Fibroblast of skin of left quadriceps (primary cell): ENCODE measurements around the gene TRMT10C.
A peak's percentile ranks its signal among the peaks of the same experiment; 100 is the strongest.
"Not testable (repeated sequence)": the region's sequence is repeated elsewhere in the genome, so short reads cannot be mapped to it uniquely, and the experiment has no call there.

Source experiments
- DNase-seq, 2 experiments: peaks; one replicate each; pipeline ENCODE4 v3.0.0-alpha.2; 2013; ENCODE audit warnings: low read depth in 2 of 2

Gene TRMT10C

DNA sequence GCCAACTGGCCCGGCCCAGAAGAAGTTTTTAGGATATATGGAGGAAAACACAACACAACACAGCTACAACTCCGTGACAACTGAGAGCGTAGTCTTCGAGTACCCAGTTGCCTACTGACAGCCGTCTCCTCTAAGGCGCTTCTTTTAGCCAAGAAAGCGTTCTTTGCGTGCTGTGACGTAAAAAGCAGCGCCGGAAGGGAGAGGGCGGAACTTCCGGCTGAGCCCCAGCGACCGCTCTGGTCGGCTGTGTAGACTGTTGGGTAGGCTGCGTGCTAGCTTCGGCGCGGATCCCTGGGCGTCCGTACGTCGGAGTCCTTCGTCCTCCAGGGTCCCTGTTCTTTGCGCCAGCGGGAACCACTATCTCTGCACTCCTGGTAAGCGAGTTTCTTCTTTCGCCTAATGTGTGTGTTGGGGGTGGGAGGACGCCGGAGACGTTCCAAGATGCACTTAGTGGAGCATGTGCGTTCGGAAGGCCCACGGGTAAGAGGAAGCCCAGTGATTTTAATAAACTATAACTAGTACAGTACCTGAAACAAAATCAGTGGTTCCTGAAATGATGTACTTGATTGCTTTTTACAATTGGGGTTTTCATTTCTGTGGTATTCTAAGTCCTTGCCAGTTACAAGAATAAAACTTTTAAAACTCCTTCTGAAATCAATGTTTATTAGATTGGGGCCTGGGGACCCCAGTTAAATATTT lies at the start of gene TRMT10C:
TSS of gene TRMT10C (plus strand) at position 239 of the 699 bp plus-strand sequence. CDS start 2,914 bp downstream, outside the sequence.
- peak; percentile 79 to 85 for DNase-seq

DNA sequence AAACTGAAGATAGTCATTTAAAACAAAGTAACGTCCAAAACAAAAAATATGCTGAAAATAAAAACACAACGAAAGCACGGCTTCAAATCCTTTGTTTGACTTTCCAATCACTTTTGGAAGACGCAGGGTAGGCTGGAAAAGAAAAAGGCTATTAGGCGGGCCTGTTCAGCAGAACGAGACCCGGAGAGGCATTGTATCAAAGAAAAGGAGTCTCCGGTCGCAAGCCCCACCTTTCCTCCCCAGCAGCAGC lies 49.3 kb upstream of the TRMT10C start:
- DNase-seq = no peak

DNA sequence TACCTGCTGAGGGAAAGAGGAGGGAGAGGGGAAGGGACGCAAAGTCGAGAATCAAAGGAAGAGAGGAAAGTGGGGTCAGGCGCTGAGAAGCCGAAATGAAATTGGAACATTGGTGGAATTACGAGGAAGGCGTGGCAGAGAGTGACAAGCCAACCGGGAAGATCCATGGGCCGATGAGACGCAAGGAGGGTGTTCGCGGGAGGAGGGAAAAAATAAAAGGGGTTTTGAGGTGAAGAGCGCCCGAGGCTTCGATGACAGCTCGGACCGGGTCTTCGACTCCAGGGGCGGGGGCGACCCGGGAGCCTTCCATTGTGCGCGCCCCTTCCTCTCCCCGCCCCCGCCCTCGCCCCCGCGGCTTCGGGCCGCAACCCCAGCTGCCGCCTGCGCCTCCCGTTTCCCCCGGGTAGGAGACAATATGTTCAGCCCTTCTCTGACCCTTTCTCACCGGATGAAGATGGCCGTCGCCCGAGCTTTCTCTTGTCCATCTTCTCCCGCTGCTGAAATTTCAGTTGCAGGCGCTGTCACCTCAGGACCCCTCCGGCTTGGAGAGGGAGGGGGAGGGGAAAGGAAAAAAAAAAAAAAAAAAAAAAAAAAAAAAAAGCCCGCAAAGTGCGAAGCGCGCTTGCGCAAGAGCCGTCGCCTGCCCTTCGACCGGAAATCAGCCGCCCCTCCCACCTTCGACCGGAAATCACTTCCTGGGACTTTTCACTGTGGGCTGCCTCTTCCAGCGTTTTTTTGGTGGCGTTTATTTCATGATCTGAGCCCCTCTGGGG lies 48.8 kb upstream of the TRMT10C start, which contains the start of gene SENP7:
TSS of gene SENP7 (minus strand) at position 567 of the 773 bp plus-strand sequence. CDS start at position 485, 82 bp downstream.
- DNase-seq = peak; percentile 56 to 69

DNA sequence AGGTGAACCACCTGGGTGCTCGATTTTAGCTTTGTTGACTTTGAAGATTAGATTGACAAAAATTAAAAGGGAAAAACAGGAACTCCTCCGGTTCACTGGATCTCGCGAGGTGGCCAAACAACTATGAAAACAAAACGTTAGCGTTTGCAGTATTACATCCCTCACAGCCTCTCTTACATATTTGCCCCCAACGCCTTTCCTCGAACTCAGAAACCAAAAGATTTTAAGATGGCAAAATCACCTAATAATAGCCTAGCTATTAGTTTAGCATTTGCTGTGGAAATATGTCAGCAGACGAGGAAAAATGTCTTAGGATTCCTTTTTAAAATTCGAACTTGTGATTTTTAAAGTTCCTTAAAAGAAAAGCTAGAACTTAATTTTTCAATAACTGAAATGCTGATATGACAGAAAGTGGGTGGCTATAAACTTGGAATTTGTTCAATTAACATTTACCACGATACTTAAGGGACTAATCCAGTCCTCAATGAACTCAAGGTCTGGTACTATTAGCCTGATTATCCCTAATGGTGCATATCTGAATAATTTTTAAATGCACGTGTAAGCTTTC lies 48.2 kb upstream of the TRMT10C start:
- DNase-seq = no peak

DNA sequence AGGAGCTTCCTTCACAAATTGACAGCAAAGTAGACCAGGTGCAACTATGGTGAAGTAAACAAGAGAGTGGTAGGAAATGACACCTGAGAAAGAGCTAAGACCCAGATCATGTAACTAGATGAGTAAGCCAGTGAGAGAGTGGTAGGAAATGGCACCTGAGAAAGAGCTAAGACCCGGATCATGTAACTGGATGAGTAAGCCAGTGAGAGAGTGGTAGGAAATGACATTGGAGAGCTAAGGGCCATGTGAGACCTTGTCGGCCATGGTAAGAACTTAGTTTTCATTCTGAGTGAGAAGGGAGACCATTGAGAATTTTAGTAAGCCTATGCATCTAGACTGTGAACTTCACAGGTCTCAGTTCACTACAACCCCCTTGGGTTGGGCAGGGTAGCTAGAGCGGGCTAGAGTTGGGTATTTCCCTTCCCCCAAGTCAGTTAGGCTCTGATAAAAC lies 43.2 kb upstream of the TRMT10C start:
- DNase-seq = no peak

DNA sequence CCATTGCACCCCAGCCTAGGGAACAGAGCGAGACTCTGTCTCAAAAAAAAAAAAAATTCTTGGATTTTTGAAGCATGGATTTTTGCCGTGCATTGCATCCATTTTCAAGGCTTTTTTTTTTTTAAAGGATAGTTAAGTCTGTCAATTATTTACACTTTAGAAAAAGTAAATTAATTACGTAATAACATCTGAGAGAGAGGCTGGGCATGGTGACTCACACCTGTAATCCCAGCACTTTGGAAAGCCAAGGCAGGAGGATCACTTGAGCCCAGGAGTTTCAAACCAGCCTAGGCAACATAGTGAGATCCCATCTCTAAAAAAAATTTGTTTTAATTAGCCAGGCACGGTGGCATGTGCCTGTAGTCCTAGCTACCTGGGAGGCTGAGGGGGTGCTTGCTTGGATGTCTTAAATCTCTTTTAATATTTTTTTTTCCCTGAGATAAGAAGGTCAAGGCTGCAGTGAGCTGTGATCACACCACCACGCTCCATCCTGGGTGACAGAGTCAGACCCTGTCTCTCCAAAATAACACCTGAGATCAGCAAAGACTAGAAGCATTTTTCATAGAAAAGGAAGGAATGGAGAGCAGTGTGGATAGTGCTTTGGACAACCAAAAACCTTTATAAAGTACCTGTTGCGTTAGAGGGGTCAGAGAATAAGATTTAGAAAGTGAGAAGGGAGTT lies 41.8 kb upstream of the TRMT10C start:
- DNase-seq = no peak

DNA sequence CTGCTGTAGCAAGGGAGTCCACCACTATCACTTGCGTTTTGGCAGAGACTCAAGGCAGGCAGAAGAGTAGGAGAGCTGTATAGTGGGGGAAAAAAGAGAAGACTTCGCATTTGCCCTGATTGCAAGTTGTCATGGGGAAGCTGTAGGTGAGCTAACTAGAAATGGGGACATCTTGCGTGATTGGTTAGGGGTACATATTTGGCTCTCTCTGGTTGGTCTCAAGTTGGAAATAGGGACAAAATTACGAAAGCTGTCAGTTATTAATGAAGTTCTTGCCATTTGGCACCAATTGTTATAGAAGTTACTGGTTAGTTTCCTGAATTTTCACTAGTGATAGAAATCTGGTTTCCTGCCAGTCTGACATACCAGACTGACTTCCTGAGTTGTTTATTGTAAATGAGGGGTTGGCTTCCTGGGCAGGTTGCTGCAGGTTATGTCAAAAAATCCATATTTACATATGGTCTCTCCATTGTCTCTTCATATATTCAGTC lies 40.4 kb upstream of the TRMT10C start:
- no peak for DNase-seq

DNA sequence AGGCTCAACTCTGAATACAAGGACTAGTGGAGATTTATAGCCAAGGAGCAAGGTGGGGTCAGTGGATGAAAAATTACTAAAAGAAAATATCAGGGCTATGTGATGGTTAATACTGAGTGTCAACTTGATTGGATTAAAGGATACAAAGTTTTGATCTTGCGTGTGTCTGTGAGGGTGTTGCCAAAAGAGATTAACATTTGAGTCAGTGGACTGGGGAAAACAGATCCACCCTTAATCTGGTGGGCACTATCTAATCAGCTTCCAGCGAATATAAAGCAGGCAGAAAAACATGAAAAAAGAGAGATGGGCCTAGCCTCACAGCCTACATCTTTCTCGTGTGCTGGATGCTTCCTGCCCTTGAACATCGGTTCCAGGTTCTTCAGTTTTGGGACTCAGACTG lies 34.2 kb upstream of the TRMT10C start:
- DNase-seq = no peak

DNA sequence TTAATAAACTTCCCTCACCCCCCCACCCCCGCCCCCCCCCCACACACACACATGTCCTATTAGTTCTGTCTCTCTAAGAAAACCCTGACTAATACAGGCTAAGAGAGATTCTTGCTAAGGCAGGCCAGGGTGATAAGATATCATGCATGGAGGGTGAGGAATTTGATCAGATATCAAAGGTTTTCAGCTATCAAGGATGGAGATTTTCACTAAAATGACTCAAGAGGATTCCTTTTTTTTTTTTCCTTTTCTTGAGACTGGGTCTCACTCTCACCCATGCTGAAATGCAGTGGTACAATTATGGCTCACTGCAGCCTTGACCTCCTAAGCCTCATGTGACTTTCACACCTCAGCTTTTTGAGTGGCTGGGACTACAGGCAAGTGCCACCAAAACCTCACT lies 33.8 kb upstream of the TRMT10C start:
- DNase-seq = no peak

DNA sequence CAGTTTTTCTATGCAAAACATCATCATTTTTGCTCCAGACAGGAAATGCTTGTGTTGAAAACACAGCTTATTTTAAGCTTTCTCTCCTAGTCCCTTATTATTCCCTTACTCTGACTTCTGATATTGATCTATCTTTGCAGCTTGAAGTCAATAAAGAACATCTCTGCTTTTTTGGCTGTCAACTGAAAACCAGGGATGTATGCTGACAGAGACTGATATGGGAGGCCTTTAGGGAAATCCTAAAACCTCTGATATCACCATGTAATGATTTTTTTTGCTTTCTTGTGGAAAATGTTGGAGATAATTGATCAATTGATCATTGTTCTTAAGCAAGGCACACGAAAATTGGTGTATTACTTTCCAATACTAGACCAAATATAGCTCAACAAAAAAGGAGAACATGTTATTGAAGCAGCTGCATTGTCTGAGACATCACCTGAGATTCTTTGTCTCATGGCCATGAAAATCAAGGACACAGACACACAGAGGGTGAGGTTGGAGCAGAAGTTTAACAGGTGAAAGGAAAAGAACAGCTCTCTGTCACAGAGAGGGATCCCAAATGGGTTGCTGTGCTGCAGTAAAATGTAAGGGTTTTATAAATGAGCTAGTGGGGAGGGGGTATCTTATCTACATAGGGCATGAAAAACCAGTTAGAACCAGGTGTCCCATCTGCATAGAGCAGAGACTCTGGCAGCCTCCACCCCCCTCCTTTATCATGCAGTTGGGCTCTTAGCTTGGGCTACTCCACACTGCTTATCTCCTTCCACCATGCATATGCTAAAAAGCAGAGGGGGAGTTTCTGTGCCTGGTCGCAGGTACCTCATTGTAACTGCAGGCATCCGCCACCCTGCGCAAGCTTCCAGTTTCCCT lies 31.6 kb upstream of the TRMT10C start:
- no peak for DNase-seq

DNA sequence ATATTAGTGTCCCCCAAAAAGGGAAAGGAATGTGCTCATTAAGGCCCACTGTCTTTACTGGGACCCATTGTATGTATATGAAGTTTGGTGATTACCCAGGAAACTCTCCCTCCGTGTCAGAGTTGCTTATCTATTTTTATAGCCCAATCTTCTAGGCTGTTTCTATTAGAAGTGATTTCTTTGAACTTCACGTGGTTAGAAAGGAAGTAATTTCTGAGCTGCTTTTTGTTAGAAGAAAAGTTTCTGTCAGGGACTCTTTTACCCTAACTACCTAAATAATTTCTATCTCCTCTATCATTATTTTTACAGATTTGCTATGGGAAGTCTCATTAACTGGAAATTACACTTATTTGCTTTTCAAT lies 31.0 kb upstream of the TRMT10C start:
- no peak for DNase-seq

DNA sequence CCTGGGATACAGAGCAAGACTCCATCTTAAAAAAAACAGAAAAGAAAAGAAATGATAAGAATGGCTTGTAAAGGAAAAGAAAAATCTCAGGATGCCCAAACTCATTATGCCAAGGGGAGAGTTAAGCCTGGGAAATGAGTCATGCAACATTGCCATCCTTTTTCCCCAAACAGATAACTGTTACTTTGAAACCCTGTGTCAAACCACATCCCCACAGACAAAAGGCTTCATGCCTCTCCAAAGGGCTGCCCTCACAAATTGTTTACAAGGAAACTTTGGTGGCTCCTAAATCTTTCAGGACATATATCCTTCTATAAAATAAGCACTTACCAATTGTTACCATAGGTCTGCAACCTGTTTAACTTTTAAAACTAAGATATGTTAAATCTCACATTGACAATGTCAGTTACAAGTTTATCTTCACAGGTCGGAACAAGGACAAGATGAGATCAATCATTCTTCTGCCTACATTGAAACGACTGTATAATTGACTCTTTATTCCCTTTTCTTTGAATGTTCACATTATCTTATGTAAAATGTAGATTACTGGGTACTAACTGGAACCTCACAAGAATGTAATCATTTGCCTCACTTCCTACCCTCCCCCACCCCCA lies 30.1 kb upstream of the TRMT10C start:
- DNase-seq = no peak

DNA sequence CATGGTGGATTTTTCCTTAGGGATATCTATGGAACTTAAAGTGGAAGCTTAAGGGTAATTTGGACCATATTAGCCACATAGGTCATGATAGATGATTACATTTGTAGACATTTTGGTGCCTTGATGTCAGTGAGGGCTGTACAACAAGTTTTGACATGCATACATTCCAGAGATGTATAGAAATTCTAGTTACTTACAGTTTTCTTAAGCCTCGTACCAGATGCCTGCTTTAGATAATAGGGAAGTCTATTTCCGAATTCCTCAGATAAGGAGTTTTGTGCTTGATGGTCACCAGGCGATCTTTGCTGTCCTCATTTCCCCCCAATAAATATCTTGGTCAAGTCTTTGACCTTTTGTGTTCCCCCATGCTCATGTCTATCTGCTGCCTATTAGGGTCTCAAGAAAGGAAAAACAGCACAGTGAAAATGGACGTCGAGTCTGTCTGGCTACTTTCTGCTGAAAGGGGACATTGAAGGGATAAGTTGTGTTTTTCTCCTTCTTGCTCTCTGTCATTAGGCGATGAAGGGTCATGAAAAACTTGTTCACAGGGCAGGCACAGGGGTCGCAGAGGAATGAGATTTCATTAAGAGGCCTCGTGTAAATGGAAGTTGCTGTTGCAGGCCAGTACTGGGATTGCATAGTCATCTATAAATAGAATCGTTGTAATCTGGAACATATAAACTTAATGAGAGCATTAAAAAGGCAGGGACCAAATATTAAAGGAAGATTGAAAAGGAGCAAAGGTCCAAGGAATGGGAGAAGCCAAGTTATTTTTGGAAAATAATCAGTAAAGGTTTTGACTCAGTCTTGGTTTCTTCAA lies 28.7 kb upstream of the TRMT10C start:
- DNase-seq = no peak

DNA sequence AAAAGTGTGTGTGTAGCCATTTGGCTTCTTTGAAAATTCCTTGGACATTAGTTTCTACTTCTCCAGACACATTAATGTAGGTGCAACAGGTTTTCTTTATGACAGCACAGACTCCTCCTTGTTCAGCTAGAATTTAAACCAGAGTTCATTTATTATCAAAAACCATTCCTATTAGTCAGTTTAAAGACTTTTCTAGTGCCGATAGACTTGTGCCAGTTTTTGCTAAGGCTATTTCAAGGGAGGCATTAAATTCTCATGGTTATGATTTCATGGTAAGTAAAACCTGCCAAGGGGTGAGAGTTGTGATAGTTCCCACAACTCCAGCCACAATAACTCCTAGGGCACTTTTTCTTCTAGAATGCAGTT lies 28.1 kb upstream of the TRMT10C start:
- DNase-seq = no peak

DNA sequence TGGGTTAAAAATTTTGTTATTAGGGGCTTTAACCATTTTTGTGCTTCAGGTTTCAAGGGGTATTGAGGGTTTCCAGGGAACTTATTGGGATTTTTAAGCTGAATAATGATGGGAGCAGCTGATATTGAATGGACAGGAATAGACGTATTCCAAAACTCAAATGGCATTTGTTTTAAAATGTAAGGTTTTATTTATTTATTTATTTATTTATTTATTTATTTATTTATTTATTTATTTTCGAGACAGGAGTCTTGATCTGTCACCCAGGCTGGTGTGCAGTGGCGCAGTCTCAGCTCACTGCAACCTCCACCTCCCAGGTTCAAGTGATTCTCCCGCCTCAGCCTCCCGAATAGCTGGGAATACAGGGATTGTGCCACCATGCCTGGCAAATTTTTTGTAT lies 26.4 kb upstream of the TRMT10C start:
- no peak for DNase-seq

DNA sequence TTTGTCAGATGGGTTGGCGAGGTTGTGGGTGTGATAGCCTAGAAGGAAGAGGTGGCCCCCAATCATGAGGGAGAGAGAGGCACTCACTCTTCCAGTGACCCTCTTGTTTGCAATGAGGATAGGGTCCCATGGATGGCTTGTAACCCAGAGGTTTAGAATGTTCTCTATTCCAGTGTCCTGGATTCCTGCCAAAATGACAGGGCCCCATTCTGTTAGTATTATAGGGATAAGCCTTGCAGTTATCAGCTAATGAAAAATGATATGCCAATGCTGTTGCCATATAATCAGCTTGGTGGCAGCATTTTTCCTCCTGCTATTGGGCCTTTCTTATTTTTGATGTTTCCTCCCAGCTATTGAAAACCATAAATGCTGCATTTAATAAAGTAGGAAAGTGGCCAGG lies 25.4 kb upstream of the TRMT10C start:
- DNase-seq = no peak

DNA sequence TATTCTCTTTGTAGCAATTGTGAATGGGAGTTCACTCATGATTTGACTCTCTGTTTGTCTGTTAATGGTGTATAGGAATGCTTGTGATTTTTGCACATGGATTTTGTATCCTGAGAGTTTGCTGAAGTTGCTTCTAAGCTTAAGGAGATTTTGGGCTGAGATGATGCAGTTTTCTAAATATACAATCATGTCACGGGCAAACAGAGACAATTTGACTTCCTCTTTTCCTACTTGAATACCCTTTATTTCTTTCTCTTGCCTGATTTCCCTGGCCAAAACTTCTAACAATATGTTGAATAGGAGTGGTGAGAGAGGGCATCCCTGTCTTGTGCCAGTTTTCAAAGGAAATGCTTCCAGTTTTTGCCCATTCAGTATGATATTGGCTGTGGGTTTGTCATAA lies 24.7 kb upstream of the TRMT10C start:
- DNase-seq = not testable (repeated sequence)

DNA sequence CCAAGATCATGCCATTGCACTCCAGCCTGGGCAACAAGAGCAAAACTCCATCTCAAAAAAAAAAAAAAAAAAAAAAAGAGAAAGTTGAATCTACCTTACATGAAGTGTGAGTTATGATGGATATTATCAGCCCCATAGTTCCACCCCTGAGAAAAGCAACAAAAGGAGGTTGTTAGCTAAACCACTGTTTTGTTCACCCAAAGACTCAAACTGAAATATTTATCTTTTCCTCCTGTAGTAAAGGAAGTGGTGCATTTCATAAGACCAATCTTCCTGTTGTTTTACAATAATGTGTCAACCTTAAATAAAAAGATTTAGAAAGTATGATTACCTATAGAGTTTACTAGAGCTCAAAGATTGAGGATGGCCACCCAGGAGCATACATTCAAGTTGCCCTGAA lies 18.7 kb upstream of the TRMT10C start:
- no peak for DNase-seq

DNA sequence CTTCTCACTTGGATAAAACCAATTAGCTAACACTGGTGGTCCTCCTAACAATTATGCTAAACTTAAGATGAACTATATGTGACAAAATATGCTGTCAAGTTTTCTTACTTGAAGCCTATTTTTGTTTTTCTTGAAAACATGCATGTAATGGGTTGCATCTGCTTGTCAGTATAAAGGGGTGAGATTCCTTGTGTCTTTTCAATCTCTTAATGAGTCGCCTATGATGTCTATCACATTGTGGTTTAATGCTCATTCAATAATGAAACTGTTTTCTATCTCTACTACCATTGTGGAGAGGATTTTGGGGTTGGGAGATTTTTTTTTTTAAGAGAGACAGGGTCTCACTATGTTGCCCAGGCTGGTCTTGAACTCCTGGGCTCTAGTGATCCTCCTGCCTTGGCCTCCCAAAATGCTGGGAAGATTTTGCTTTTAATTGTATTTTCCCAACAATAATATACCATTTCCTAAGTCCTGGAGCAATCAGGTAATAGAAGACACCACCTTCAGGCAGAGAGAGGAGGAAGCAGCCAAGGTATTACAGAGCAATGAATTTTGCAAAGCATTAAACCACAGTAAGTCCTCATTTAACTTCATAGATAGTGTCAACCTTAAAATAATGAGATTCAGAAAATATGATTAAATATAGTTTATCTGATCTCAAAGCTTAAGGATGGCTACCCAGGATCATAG lies 17.4 kb upstream of the TRMT10C start:
- no peak for DNase-seq
